GM18511 (cell line): ENCODE data around the gene CREBRF.
"Not testable (repeated sequence)": the region's sequence is repeated elsewhere in the genome, so short reads cannot be mapped to it uniquely, and the experiment has no call there.

Experiments used
- ATAC-seq: cut with Tn5 transposase; IDR thresholded peaks from one replicate; pipeline ENCODE4 v1.9.1; 2021; ENCODE audit warnings: mild to moderate bottlenecking, moderate library complexity; ENCODE audit not compliant: unreplicated experiment

The CREBRF gene

DNA sequence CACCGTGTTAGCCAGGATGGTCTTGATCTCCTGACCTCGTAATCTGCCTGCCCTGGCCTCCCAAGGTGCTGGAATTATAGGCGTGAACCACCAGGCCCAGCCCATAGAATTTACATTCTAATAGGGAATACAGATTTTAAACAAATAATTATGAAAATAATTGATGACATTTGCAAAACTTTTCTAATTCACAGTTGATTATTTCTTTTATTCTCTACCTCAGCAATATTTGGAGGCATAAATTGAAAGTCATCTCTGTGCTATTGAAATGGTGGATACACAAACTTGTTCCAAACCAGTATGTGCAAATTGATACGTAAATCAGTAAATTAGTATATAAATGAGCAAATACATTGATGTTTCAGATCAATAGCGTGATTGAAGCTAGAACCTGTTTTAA lies 96.4 kb downstream of the CREBRF start:
- ATAC-seq = no peak

- no peak for ATAC-seq
Observed at GRCh38 chr5:173153842-173154241, 97.7 kb downstream of the CREBRF start.

DNA sequence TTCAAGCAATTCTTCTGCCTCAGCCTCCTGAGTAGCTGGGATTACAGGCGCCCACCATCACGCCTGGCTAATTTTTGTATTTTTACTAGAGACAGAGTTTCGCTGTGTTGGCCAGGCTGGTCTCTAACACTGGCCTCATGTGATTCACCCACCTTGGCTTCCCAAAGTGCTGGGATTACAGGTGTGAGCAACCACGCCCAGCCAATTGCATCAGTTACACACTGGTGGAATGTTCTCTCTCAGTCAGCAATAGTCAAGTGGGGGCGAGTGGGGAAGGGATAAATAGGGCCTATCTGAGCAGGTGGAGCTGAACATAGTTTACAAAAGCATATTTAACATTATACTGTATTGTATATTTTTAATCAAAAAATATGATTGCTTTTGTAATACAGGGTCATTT lies 98.5 kb downstream of the CREBRF start:
- not testable (repeated sequence) for ATAC-seq

GRCh38 chr5:173155912-173156311 lies 99.8 kb downstream of the CREBRF start:
- ATAC-seq = no peak

- ATAC-seq = no peak
Observed at GRCh38 chr5:173158366-173158765, 102.2 kb downstream of the CREBRF start.

GRCh38 chr5:173159256-173159655 lies 103.1 kb downstream of the CREBRF start:
- no peak for ATAC-seq

- no peak for ATAC-seq
Observed at GRCh38 chr5:173161148-173161547, 105.0 kb downstream of the CREBRF start.

- no peak for ATAC-seq
Observed at GRCh38 chr5:173163219-173163618, 107.1 kb downstream of the CREBRF start.

GRCh38 chr5:173165177-173166016 lies 109.2 kb downstream of the CREBRF start:
- no peak for ATAC-seq

- ATAC-seq = no peak
Observed at GRCh38 chr5:173172166-173172565, 116.0 kb downstream of the CREBRF start.

GRCh38 chr5:173175523-173175922 lies 119.4 kb downstream of the CREBRF start:
- no peak for ATAC-seq

DNA sequence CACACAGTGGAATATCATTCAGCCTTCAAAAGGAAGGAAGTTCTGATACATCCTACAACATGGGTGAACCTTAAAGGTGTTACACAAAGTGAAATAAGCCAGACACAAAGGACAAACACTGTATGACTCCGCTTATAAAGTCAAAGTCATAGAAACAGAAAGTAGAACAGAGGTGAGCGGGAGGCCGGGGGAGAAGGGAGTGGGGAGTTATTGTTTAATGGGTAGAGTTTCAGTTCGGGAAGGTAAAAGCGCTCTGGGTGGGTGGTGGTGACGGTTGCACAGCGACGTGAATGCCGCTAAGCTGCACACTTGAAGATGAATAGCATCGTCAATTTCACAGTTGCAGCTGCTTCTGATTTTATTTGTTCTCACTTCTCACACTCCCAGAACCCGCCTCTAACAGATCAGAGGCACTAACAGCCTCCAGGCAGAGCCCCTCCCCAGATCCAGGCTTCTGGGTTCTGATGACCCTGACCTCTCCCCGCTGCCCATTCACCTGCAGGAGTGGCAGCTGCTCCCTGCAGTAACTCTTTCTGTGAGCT lies 122.3 kb downstream of the CREBRF start:
- ATAC-seq = no peak

- no peak for ATAC-seq
Observed at GRCh38 chr5:173180331-173180730, 124.2 kb downstream of the CREBRF start.

- ATAC-seq = no peak
Observed at GRCh38 chr5:173187054-173187743, 131.0 kb downstream of the CREBRF start.

DNA sequence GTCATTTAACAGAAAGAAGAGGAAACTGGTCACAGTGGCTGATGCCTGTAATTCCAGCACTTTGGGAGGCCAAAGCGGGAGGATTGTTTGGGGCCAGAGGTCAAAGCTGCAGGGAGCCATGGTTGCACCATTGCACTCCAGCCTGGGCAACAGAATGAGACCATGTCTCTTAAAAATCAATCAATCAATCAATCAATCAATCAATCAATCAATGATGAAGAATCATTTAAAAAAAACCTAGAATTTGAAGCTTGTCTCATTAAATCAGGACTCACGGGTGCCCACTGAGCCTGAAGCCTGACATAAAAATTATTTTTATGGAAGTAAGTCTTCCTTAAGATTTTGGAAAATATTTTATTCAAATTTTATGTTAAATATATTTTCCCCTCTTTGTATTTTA lies 132.1 kb downstream of the CREBRF start:
- ATAC-seq = no peak
